ENCODE measurements around the gene OSER1. TPM values are rescaled to one million over a fixed set of nuclear protein-coding genes. Genes with fewer than 3 reads are reported as not detected.

OSER1 gene
- total RNA-seq: 10 to 100 TPM; 39.0 to 61.4 (median 54.2) TPM

DNA sequence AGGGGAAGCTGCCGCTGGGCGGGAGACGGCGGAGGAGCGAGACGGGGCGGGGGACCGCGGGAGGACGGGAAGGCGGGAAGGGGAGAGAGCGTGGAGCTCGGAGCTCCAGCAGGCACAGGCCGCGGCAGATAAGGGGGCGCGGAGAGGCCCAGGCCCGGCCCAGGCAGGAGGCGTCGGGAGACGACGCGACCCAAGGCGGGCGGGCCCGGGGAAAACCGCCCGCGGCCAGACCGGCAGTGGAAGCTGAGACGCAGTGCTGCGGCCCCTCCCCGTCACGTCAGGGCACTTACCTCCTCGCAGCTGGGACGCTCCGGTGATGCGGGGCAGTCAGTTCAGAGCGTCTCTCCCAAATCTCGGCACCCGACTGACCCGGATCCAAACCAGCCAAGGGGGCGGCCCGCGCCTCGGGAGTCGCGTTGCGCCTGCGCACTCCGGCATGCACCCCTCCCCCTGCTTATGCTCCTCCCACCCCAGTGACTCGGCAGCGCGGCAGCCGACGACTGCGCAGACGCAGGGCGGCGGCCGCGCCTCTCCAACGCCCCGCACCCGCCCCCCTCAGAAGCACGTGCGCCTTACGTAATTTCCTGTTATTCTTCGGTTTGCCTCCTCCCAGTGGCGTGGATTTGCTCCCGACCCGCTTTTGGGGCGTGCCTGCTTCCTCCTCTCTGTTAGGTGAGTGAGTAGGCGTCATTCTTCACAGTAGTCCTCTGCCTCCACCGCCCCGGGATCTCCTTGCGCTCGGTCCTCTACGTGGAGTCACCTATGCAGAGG, at the start of gene OSER1:
Gene OSER1, minus strand, starts transcription at position 366 of the 771 bp plus-strand sequence. CDS start 3,814 bp downstream, outside the sequence.
- TF ChIP-seq, protein P1, sequence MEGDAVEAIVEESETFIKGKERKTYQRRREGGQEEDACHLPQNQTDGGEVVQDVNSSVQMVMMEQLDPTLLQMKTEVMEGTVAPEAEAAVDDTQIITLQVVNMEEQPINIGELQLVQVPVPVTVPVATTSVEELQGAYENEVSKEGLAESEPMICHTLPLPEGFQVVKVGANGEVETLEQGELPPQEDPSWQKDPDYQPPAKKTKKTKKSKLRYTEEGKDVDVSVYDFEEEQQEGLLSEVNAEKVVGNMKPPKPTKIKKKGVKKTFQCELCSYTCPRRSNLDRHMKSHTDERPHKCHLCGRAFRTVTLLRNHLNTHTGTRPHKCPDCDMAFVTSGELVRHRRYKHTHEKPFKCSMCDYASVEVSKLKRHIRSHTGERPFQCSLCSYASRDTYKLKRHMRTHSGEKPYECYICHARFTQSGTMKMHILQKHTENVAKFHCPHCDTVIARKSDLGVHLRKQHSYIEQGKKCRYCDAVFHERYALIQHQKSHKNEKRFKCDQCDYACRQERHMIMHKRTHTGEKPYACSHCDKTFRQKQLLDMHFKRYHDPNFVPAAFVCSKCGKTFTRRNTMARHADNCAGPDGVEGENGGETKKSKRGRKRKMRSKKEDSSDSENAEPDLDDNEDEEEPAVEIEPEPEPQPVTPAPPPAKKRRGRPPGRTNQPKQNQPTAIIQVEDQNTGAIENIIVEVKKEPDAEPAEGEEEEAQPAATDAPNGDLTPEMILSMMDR (IDR thresholded peaks at IDR 0.05; ENCODE audit: low read depth): no peak

DNA sequence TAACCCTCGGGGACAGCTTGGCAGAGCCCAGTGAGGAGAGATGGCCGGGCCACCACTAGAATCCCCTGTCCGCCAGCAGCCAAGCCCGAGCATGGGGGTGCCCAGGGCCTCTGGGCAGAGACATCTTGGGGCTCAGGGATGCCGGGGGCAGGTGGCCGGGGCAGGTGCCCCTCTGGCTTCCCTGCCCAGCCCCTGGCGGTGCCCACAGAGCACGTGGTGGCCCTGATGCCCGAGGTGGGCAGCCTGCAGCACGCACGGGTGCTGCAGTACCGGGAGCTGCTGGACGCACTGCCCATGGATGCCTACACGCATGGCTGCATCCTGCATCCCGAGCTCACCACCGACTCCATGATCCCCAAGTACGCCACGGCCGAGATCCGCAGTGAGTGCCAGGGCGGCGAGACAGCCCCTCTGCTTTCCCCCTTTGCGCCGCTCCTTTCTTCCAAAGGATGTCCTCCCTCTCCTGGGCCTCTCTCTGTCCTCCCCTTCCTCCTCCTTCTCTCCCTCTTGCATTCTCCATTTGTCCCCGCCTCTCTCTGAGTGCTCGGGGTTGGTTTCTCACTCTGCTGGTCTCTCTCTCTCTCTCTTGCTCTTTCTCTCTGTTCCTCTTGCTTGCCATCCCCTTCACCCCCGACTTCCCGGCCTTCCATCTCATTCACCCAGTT, 47.8 kb upstream of the OSER1 start:
- TF ChIP-seq, protein P1 (IDR thresholded peaks at IDR 0.05; ENCODE audit: low read depth): no peak

DNA sequence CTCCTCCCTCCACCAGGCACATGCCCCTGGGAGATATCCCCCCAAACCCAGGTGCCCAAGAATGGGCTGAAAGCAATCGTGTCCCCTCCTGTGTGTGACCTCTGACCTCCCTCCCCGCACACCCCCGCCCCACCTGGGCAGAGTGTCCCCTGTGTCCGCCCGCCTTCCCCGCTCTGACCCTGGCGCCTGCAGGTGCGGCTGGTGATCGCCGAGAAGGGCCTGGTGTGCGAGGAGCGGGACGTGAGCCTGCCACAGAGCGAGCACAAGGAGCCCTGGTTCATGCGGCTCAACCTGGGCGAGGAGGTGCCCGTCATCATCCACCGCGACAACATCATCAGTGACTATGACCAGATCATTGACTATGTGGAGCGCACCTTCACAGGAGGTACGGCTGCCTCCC, 46.4 kb upstream of the OSER1 start:
- TF ChIP-seq, protein P1 (IDR thresholded peaks at IDR 0.05; ENCODE audit: low read depth): no peak

DNA sequence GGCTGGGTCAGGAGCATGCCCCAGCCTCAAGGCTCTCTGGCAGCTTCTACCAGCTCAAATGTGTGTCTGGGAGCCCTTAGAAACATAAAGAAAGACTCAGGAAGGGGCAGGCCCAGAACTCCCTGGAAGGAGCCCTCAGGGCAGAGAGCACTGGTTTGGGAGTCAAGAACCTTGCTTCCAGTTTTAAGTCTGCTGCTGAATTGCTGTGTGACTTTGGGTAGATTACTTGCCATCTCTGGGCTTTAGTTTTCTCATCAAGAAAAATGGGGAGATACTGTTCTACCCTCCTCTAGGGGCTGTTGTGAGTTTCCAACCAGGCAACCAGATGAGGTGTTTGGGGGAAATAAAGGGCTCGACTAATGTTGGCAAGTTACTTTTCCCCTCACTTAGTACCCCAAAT, 45.4 kb upstream of the OSER1 start:
- TF ChIP-seq, protein P1 (IDR thresholded peaks at IDR 0.05; ENCODE audit: low read depth): no peak

DNA sequence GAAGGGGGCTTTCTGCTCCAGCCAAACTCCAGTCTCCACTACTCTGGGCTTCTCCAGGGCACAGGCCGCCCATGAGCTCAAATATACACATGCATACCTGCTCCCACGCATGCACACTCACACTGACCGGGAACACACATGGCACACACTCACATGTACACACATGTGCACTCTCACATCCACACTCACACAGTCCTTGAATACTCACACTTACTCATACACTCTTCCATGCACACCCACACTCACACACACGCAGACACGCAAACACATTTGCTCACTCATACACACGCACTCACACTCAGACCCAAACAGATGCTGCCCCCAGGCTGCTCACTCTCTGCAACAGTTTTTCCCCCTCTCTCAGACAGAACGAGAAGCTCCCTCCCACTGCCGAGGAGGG, 43.5 kb upstream of the OSER1 start:
- TF ChIP-seq, protein P1 (IDR thresholded peaks at IDR 0.05; ENCODE audit: low read depth): no peak

DNA sequence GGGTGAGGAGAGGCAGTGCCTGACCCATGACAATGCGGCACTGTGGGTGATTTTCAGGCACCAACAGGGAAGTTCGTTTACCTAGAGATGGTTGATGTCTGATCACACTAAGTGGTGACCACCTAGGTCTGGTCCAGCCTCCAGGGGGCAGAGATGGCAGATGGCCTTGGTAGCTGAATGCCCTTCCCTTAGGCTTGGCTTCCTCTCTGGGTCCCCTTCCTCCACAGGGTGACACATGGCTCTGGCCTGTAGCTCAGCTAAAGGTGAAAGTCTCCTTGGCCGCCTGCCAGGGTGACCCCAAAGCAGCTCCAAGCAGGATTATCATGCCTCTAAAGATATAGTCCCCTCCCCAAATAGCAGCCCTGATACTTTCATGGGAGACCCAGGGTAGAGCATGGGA, 43.0 kb upstream of the OSER1 start:
- TF ChIP-seq, protein P1 (IDR thresholded peaks at IDR 0.05; ENCODE audit: low read depth): no peak

DNA sequence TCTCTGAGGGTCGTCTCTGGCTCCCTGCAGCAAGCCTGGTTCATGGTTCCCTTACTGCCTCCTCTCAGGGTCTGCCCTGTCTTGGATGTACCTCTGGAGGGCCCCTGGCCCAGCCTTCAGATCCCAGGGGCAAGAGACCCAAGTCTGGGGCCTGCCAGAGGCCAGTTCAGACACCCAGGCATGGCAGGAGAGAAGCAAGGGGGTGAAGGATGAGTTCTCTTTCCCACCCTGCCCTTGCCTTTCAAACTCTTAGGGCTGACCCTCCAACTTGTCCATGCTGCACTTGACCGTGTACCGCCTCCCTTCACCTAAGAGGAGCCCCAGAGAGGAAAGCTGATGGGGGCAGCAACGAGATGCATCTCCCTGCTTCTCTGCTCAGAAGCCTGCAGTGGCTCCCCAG, 40.7 kb upstream of the OSER1 start:
- TF ChIP-seq, protein P1 (IDR thresholded peaks at IDR 0.05; ENCODE audit: low read depth): no peak
